ENCODE data around the gene FNBP1L. TPM values are rescaled to one million over a fixed set of nuclear protein-coding genes. Genes with fewer than 3 reads are reported as not detected.

Gene FNBP1L
- total and polyA plus RNA-seq, 9 of the 15 experiments (the other 6 are each of a cell fraction or from before 2014, with no cell fraction given), result 1.4 to 6.9 (median 5.9) TPM

DNA sequence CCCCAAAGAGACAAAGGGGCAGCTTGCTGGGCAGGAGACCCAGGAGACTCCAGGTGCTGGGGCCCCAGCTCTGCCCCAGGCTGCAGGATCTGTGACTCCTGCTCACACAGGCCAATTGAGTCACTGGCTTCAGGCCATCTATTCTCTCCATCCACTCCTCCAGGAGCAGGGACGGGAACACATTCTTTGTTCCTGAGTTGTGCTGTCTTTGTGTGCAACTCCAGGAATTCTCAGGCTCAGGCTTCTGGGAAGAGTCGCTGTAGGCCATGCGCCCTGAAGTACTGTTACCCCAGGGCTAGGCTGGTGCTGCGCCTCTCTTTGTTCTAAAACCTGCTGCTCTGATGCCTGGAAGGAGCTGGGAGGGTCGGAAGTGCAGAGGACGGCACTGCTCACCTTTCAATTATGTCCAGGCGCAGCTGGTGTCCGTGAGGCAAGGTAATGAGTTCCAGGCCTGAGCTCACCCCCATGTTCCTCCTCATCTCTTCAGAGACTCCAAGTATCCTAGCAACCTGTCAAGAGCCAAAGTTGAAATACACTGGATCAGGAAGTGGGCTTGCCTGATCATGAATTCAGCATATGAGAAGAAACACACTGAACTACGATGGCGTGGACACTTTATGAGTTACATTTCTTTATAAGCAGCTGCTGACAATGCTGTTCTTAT lies 127.8 kb downstream of the FNBP1L start:
- CTCF ChIA-PET (ENCODE audit: low intra/inter-chr PET ratio), result no interaction called here
- in situ Hi-C loops (cut with MboI), result no loop called here
- FAIRE-seq, result no peak
- TF ChIP-seq, protein P1, sequence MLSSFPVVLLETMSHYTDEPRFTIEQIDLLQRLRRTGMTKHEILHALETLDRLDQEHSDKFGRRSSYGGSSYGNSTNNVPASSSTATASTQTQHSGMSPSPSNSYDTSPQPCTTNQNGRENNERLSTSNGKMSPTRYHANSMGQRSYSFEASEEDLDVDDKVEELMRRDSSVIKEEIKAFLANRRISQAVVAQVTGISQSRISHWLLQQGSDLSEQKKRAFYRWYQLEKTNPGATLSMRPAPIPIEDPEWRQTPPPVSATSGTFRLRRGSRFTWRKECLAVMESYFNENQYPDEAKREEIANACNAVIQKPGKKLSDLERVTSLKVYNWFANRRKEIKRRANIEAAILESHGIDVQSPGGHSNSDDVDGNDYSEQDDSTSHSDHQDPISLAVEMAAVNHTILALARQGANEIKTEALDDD (IDR thresholded peaks at IDR 0.05), result no peak
- TF ChIP-seq RBM34 (IDR thresholded peaks at IDR 0.05; ENCODE audit: borderline replicate concordance, insufficient read depth, low read length), result no peak
- TF ChIP-seq NELFE (IDR thresholded peaks at IDR 0.05; ENCODE audit: insufficient read depth, insufficient read length), result no peak
- TF ChIP-seq, protein P2, sequence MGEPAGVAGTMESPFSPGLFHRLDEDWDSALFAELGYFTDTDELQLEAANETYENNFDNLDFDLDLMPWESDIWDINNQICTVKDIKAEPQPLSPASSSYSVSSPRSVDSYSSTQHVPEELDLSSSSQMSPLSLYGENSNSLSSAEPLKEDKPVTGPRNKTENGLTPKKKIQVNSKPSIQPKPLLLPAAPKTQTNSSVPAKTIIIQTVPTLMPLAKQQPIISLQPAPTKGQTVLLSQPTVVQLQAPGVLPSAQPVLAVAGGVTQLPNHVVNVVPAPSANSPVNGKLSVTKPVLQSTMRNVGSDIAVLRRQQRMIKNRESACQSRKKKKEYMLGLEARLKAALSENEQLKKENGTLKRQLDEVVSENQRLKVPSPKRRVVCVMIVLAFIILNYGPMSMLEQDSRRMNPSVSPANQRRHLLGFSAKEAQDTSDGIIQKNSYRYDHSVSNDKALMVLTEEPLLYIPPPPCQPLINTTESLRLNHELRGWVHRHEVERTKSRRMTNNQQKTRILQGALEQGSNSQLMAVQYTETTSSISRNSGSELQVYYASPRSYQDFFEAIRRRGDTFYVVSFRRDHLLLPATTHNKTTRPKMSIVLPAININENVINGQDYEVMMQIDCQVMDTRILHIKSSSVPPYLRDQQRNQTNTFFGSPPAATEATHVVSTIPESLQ (CRISPR knock-in tag; IDR thresholded peaks at IDR 0.05), result no peak
- TF ChIP-seq SMAD1 (IDR thresholded peaks at IDR 0.05; ENCODE audit: low read depth, low read length, partially characterized antibody), result no peak
- no peak for TF ChIP-seq ELF1 (tag; IDR thresholded peaks at IDR 0.05)
- TF ChIP-seq PML (IDR thresholded peaks at IDR 0.05; ENCODE audit: low read length), result no peak
- no peak for TF ChIP-seq SRSF9 (IDR thresholded peaks at IDR 0.05; ENCODE audit: borderline replicate concordance, low read depth, low read length)
- no peak for TF ChIP-seq ZNF75A (CRISPR knock-in tag; IDR thresholded peaks at IDR 0.05)
- no peak for TF ChIP-seq ZFPM2 (CRISPR knock-in tag; IDR thresholded peaks at IDR 0.05)
- TF ChIP-seq, protein P3, sequence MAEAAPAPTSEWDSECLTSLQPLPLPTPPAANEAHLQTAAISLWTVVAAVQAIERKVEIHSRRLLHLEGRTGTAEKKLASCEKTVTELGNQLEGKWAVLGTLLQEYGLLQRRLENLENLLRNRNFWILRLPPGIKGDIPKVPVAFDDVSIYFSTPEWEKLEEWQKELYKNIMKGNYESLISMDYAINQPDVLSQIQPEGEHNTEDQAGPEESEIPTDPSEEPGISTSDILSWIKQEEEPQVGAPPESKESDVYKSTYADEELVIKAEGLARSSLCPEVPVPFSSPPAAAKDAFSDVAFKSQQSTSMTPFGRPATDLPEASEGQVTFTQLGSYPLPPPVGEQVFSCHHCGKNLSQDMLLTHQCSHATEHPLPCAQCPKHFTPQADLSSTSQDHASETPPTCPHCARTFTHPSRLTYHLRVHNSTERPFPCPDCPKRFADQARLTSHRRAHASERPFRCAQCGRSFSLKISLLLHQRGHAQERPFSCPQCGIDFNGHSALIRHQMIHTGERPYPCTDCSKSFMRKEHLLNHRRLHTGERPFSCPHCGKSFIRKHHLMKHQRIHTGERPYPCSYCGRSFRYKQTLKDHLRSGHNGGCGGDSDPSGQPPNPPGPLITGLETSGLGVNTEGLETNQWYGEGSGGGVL (CRISPR knock-in tag; IDR thresholded peaks at IDR 0.05), result no peak
- TF ChIP-seq, protein P4, sequence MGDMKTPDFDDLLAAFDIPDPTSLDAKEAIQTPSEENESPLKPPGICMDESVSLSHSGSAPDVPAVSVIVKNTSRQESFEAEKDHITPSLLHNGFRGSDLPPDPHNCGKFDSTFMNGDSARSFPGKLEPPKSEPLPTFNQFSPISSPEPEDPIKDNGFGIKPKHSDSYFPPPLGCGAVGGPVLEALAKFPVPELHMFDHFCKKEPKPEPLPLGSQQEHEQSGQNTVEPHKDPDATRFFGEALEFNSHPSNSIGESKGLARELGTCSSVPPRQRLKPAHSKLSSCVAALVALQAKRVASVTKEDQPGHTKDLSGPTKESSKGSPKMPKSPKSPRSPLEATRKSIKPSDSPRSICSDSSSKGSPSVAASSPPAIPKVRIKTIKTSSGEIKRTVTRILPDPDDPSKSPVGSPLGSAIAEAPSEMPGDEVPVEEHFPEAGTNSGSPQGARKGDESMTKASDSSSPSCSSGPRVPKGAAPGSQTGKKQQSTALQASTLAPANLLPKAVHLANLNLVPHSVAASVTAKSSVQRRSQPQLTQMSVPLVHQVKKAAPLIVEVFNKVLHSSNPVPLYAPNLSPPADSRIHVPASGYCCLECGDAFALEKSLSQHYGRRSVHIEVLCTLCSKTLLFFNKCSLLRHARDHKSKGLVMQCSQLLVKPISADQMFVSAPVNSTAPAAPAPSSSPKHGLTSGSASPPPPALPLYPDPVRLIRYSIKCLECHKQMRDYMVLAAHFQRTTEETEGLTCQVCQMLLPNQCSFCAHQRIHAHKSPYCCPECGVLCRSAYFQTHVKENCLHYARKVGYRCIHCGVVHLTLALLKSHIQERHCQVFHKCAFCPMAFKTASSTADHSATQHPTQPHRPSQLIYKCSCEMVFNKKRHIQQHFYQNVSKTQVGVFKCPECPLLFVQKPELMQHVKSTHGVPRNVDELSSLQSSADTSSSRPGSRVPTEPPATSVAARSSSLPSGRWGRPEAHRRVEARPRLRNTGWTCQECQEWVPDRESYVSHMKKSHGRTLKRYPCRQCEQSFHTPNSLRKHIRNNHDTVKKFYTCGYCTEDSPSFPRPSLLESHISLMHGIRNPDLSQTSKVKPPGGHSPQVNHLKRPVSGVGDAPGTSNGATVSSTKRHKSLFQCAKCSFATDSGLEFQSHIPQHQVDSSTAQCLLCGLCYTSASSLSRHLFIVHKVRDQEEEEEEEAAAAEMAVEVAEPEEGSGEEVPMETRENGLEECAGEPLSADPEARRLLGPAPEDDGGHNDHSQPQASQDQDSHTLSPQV (IDR thresholded peaks at IDR 0.05), result no peak
- TF ChIP-seq PHF21A (IDR thresholded peaks at IDR 0.05; ENCODE audit: borderline replicate concordance, low read depth), result no peak
- no peak for TF ChIP-seq HLTF (IDR thresholded peaks at IDR 0.05)

More for the DNA sequence above, 127.8 kb downstream of the FNBP1L start:
- no peaks in the 10 kb centered on the region for H3K79me2 ChIP-seq (ENCODE audit: control insufficient read depth, insufficient read depth, low read length)
- H3K27me3 ChIP-seq (ENCODE audit: control insufficient read depth in 2 of 2, insufficient read depth in 2 of 2, low read length in 2 of 2), result no peaks in the 10 kb centered on the region; a peak in 1 of 5 replicates
- no peak for DNase-seq (ENCODE audit: extremely low read depth in 1 of 4, low spot score in 3 of 4)
- no peak for ATAC-seq
- H3K9me3 ChIP-seq (replicated peaks; ENCODE audit: control insufficient read depth, insufficient read depth, low read depth, low read length), result no peaks in the 10 kb centered on the region
- no peaks in the 10 kb centered on the region for H3K4me1 ChIP-seq (replicated peaks in 1 of 2; ENCODE audit: control insufficient read depth in 2 of 2, insufficient read depth in 2 of 2, low read length in 2 of 2)
- H3K9ac ChIP-seq (ENCODE audit: insufficient read depth in 1 of 2, low read depth in 2 of 2, low read length in 2 of 2), result peak overlapping the region in 1 of 2 experiments; percentile 46; a peak in 1 of 4 replicates
- BruUV-seq (replicated peaks), result no TSS peak
- H3K27ac ChIP-seq (ENCODE audit: extremely low read depth, low read depth, low read length), result no peak overlapping the region
- no peaks in the 10 kb centered on the region for H3K9me1 ChIP-seq (ENCODE audit: control insufficient read depth, insufficient read depth, low read length)
- H3K4me3 ChIP-seq, result no peak overlapping the region
- H3K4me2 ChIP-seq (ENCODE audit: insufficient read depth, low read length), result no peak overlapping the region
- H4K20me1 ChIP-seq (replicated peaks; ENCODE audit: control insufficient read depth, insufficient read depth, low read length), result no peaks in the 10 kb centered on the region
- 0 out of 2 replicates have a peak overlapping the region, but pooled peaks have one; percentile 1 for H2AFZ ChIP-seq (ENCODE audit: low read depth, low read length)
- H3K36me3 ChIP-seq (ENCODE audit: control insufficient read depth, insufficient read depth, low read length), result no peaks in the 10 kb centered on the region
- 58% methylated on average over 10 of the region's 10 CpGs for WGBS (ENCODE audit: insufficient coverage, low coverage, missing lambda C conversion rate)
- POLR2A ChIA-PET, result interaction anchor here (0.8 to 3.0 kb wide), 3 partner anchors 8 to 25 kb away, joined by 3 to 14 read pairs (median 4); no protein-coding TSS in a partner anchor
- intact Hi-C loops (cut with micrococcal nuclease), result no loop called here
